GM21447 (cell line): Measurements from ENCODE around the gene ACVR1B.

Source experiments
- ATAC-seq: cut with Tn5 transposase; IDR thresholded peaks from one replicate; pipeline ENCODE4 v1.9.1; 2021; ENCODE audit not compliant: unreplicated experiment

Gene ACVR1B

DNA sequence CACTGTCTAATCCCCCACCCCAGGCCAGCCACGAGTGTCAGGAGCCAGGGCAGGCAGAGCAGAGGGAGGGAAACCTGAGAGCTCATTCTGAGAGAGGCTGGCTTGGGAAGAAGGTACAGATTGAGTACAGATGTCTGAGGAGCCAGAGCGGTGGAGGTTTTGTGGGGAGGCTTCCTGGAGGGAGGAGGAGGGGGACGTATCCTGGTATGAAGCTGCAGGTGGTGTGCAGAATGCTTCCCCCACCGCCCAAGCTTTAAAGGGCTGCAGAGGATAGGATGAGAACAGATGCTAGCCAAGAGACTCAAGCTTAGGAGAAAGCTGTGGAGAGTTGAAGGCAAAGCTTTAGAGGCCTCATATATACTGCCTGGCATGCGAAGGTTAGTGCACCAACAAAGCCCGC lies 52.1 kb downstream of the ACVR1B start:
- ATAC-seq = no peak

- no peak for ATAC-seq
These were observed 52.6 kb downstream of the ACVR1B start for GRCh38 chr12:52004042-52004648.

DNA sequence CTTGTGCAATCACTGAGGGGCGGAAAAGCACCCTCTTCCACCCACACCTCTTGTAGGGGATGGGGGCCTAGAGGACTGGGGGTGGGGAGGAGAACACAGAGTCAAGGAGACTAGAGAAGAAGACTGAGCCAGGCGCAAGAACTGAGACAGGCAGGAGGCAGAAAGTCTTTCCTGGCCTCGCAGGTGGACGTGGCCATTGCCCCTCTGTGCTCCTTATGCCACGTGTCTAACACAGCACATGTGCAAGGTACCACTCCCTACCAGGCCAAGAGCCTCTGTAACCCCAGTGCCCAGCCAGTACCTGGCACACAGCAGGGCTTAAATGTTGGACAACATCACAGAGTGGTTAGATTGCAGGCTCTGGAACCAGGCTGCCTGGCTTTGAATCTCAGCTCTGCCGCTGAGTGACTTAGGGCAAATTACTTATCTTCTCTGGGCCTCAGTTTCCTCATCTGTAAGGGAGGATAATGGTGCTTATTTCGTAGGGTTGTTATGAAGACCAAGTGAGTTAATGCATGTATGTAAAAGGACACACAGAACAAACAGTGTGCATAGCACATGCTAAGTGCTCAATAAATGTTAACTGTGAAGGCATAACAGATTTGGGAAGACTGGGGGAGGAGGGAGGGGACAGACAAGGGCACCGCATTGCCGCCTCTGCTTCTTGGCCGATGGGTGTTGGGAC lies 53.9 kb downstream of the ACVR1B start:
- ATAC-seq = no peak

- peak; percentile 70 for ATAC-seq
These were observed 54.6 kb downstream of the ACVR1B start for GRCh38 chr12:52005903-52006703.

DNA sequence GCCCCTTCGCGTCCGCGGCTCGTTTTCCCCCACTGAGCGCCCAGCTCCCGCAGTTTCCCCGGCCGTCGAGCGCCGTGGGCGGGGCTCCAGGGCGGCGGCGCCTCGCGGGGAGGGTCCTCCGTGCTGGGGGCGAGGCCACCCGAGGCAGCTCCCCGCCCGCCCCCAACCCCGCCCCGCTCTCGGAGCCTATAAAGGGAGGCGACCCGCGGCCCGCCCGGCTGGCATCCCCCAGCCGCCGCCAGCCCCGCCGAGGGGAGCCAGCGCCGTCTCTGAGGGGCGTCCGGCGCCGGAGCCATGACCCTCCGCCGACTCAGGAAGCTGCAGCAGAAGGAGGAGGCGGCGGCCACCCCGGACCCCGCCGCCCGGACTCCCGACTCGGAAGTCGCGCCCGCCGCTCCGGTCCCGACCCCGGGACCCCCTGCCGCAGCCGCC lies 55.2 kb downstream of the ACVR1B start, which contains the start of gene TAMALIN:
TAMALIN (plus strand) TSS at position 221 of the 432 bp plus-strand sequence; CDS start at position 295, 74 bp downstream.
- ATAC-seq = no peak

DNA sequence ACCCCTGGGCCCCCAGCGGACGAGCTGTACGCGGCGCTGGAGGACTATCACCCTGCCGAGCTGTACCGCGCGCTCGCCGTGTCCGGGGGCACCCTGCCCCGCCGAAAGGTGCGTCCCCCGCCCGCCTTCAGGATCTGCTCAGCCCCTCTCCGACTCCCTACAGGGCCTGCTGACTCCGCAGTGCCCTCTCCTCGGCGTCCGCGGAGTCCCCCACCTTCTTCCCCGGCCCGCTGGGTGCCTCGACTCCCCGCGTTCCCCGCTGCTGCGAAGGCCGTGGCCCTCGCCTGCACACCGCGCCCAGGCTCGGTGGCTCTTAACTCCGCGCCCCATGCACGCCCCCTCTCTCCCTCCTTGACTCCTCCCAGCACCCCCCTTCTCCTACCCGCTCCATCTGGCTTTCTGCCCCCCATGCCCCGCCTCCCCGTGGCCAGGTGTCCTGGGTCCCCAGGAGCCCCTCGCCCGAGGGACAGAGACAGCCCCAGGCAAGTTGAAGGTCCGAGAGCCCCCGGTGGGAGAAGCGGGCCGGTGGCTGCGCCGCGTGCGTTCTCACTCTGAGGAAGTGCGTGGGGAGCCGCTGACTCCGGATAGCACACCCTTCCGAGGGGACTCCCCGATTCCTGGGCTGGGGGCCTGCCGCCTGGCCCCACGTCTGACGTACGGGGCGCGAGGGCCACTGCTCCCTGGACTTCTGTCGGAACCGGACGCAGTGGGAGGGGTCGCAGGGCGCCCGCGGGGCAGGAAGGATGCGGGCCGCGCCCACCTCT lies 55.8 kb downstream of the ACVR1B start:
- no peak for ATAC-seq

DNA sequence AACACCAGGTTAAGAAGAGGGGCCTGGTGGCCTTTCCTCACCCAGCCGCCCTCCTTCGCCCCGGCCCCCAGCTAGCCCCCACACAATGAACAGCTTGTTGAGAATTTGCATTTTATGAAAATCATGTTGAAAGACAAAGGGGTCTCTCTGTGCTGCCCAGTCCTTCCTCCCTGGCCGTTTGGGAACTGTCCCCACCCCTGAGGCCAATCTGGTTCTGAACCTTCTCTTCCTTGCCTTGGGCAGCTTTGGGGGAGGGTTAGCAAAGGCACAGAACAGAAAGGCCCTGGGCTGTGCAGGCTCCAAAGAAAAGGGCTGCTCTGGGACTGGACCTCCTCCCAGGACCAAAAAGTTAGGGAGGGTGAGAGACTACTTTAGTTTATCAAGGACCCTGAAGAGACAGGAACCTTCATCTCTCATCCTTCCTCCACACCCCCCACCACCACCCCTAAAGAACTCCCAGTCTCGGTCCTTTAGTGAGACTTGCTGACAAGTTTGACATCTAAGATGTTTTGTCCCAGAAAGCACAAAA lies 56.5 kb downstream of the ACVR1B start:
- no peak for ATAC-seq

GRCh38 chr12:52009081-52009751 lies 57.7 kb downstream of the ACVR1B start:
- ATAC-seq = no peak

- no peak for ATAC-seq
These were observed 58.7 kb downstream of the ACVR1B start for GRCh38 chr12:52010152-52010622.

GRCh38 chr12:52010692-52011601 lies 59.4 kb downstream of the ACVR1B start:
- no peak for ATAC-seq

- ATAC-seq = no peak
These were observed 60.2 kb downstream of the ACVR1B start for GRCh38 chr12:52011602-52012214.

DNA sequence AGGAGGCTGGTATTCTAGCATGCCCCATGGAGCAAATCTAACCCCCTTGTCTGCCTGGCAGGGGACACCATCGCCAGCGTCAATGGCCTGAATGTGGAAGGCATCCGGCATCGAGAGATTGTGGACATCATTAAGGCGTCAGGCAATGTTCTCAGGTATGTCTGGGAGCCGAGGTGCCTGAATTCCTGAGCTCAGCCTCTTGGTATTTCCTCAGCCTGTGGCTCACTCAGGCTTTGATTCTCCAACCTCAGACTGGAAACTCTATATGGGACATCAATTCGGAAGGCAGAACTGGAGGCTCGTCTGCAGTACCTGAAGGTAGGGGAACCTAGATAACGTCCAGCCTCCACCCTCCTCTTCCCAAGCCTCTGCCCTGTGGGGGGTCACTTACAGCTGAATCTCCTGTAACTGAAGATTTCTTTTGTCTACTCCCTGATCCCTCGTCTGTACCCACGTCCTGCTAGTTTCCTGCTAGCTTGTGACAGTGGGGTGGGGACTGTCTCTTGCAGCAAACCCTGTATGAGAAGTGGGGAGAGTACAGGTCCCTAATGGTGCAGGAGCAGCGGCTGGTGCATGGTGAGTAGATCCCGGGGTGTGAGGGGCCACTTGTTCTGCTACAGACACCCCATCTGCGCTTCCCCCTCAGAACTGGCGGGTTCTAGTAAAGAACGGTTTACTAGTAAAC lies 62.3 kb downstream of the ACVR1B start:
- no peak for ATAC-seq

- ATAC-seq = no peak
These were observed 63.4 kb downstream of the ACVR1B start for GRCh38 chr12:52014567-52015530.

- no peak for ATAC-seq
These were observed 64.1 kb downstream of the ACVR1B start for GRCh38 chr12:52015532-52016041.

- ATAC-seq = no peak
These were observed 67.1 kb downstream of the ACVR1B start for GRCh38 chr12:52018433-52019112.

GRCh38 chr12:52019113-52019770 lies 67.7 kb downstream of the ACVR1B start:
- ATAC-seq = no peak
